HG03342 (cell line): ENCODE measurements around the gene NPR2.

ENCODE experiments used
- ATAC-seq: cut with Tn5 transposase; IDR thresholded peaks from one replicate; pipeline ENCODE4 v1.9.1; 2021; ENCODE audit warnings: mild to moderate bottlenecking, moderate library complexity; ENCODE audit not compliant: unreplicated experiment

Gene NPR2

DNA sequence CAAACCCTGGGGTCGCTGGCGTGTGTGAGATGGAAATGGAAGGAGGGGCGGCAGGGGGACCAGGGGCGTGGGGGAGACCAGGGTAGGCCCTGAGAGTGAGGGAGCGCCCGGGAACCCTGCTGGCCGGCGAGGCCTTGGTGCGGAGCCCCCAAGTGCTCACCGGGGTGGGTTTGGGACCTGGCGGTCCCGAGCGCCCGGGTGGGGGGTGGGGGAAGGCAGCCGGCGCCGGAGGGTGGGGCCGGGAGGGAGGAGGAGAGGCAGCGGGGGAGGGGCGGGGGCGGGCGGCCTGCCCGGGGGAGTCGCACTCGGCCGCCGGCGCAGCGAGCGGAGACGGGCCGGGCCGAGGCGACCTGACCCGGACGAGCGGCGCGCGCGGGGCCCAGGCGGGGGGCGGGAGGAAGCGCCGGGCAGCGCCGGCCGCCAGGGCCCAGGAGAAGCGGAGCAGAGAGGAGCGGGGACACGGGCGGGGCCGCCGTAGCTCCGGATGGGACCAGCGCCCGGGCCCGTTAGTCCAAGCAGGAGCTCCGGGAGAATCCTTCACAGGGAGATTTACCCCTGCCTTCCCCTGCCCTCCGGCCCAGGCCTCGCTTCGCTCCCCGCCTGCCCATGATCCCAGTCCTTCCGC is at the start of gene NPR2:
Gene NPR2 (plus strand): TSS at position 295 of the 625 bp plus-strand sequence. CDS start 818 bp downstream, outside the sequence.
- ATAC-seq = no peak

DNA sequence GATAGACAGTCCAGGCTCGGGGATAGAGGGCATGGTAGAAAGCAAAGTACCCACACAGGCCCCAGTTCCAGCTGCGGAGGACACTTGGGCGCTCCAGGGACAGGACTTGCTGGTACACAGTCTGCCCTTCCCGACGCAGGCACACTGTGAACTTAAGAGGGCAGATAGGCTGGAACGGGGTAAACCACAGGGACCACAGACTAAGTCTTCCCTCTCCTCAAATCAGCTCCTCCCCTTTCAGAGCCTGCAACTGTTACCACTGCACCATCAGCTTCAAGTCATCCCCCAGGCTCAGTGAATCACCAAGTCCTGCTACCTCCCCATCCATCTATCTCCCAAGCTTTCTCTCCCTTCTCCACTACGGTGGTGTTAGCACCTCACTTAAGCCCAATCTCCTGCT is 49.7 kb upstream of the NPR2 start:
- ATAC-seq = no peak

DNA sequence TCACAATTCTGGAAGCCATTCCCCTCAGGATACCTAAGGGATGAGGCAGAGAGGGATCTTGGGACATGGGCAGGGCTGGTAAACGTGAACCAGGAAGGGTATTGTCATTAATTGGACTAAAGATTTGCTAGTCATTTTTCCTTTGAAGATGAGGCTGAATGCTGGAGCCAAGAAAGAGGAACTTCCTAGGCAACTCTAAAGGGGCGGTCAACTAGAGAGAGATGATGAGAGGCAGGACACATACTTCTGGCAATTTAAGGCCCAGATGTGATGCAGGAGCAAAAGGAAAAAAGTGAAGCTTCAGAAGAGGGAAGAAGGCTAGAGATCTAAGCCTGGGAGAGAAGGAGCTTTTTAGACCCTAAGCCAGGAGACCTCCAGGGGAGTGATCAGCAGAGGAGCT is 47.9 kb upstream of the NPR2 start:
- ATAC-seq = no peak

DNA sequence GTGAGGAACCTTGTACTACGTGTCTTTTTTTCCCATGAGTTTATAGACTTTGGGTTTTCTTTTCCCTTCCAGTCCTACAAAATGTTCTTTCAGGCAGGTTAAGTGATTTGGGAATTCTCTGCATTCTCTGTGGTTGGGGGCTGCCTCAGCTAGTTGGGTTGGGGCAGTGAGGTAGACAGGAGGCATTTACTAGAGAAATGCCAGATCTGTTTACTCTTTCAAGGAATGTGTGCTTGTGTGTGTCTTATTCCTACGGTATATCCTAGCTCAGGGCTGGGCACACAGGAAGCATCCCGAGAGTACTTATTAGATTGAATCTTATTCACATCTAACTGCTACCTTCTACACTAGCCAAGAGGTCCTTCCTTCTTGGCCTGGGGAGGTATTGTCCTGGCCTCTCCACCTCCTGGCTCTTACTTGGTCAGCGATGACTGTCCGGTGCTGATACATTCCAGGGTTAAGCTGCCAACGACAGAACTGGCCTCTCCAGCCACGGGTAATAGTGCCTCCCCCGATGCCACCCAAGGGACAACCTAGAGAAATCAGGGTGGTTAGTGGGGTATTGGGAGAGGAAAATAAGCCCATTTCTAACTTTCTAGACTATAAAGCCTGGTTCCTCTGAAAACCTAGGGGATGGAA is 47.4 kb upstream of the NPR2 start:
- no peak for ATAC-seq

DNA sequence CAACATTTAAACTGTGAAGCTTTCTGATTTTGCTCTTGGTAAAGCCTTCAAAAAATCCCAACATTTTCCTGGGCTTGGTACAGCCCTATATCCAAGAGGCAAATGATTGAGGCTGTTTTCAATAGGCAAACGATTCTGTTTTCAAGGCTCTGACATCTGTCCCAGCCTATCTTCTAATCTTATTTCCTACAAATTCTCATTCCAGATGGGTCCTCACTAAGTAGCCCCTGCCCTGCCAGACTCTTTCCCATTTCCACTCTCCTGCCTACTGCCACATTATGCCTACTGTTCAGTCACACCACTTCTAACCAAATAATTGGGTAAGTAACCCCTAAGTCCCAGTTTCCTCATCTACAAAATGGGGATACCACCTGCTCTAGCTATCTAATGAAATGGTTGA is 45.8 kb upstream of the NPR2 start:
- ATAC-seq = no peak

DNA sequence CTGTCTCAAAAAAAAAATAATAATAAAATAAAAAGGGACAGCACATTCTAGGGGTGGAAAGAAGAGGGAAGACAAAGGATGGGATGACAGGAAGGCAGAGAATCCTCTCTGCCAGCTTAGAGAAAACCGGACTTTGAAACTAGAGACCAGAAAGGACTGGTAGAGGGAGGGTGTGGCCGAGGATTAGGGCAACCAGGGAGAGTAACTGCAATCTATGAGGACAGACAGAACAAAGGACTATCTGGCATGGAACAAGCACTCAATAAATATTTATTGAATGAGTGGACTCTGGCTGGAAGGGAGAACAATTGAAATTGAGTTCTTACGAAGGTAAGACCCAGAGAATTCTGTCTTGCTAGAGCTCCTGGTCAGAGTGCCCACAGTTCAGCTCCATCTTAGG is 44.8 kb upstream of the NPR2 start:
- no peak for ATAC-seq

DNA sequence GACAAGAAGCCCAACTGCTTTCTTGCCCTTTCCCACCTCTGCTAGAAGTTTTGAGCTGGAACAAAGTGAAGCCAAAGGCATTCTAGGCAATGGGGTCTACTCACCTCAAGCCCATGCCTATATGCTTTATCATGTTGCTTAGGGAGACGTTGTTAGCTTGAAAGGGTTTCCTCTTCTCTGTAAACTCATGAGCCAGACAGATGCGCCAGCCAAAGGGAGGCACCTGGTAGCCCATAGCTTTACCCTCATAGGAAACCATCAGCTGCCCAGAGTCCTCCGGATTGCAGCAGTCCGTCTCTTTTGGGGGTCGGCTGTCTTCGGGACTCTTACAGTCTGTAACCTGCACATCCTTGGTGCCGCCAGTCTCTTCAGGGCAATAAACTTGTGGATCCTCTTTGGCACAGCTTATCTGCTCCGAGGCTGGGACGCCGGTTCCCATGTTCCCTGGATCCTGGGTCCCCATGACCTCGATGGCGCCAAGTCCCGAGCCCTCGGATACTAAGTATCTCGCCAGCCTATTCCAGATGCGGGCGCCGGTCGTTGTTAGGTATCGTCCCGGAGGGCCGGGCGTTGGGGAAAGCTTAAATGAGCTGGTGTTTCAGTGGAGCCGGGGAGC is 43.0 kb upstream of the NPR2 start:
- no peak for ATAC-seq

DNA sequence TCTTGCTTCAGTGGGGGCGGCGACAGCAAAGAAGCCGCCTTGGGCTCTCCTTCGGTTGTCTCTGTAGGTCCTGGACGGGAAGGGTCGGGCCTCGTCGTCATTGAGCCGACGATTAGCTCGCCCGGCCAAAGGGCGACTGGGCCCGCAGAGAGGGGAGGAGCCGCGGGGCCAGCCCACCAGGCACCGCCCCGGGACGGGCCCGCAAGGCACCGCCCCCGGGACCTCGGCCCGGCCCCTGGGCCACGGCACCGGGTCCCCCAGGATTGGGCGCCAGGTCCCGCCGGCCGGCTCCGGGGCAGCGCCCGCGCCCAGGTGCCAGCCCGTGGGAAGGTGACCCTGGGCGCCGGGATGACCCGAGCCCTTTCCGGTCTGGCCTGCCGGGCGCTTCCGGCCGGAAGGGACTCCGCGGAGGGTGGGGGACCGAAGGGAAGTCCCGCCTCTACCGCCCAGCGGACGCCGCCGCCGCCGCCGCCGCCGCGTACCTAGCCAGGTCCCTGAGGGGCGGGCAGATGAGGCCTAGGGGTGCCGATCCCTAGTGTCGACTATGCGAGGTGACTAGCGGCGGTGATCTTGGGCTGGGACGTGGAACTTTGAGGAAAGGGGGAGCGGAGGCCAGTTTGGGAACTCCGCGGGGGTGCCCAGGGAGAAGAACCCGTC is 42.4 kb upstream of the NPR2 start, which contains the start of the genes GBA2 and RGP1:
Gene GBA2 (minus strand): TSS at position 371 of the 657 bp plus-strand sequence. CDS start 524 bp downstream, outside the sequence.
Gene RGP1 (plus strand): TSS at position 430 of the 657 bp plus-strand sequence. CDS start 469 bp downstream, outside the sequence.
- peak; percentile 73 for ATAC-seq

DNA sequence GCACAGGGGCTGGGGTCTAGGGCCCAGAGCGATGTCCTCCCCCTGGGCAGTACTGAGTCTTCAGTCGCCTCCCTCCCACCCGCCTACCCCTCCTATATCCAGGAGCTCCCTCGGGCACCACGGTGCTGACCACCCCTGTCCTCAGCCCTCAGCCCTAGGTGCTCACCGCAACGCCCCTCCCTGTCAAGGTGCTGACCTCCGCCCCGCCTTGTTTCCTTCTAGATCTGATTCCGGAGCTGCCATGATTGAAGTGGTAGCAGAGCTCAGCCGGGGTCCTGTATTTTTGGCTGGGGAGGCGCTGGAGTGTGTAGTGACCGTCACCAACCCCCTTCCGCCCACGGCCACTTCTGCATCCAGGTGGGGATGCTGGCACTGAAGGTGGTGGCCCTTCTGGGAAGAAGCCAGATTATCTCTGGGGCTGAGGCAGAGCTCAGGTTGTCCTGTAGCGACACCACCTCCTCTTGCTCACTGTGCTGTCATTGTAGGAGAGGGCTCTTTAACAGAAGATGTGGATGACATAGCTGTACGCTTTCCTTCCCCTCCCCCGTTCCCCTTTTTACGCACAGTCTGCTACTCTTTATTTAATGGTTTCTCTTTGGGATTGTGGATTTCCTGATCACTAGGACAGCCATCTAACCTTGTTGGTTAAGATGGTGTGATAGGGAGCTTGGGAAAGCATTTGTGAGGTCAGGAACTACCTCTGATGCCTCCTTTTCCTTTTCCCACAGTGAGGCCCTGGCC is 41.7 kb upstream of the NPR2 start:
- ATAC-seq = peak; percentile 32

DNA sequence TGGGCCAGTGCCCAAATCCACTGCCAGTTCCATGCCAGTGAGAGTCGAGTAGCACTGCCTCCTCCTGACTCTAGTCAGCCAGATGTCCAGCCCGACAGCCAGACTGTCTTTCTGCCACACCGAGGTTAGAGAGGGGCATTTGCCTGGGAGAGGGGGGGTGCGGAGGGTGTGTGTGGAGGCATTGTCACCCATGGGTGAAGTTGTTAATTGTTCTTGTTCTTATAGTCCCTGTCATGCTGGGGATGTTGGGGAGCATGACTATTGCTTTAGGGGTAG is 41.2 kb upstream of the NPR2 start:
- no peak for ATAC-seq

DNA sequence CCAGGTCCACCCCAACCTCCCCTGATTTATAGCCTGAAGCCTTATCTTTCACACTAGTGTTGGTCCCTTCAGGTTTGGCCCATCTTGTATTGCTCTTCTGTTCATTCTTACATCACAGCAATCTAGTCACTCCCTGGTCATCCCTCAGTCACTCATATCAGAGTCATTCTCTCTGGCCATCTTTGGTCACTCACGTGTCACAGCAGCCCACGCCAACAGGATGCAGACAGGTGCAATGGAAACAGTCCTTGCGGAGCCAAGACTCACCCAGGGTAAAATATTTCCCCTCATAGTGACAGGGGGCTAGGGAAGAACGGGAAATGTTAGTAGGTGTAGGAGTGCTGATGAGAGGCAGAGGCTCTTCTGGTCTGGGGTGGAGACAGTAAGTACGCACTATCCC is 37.9 kb upstream of the NPR2 start:
- no peak for ATAC-seq

DNA sequence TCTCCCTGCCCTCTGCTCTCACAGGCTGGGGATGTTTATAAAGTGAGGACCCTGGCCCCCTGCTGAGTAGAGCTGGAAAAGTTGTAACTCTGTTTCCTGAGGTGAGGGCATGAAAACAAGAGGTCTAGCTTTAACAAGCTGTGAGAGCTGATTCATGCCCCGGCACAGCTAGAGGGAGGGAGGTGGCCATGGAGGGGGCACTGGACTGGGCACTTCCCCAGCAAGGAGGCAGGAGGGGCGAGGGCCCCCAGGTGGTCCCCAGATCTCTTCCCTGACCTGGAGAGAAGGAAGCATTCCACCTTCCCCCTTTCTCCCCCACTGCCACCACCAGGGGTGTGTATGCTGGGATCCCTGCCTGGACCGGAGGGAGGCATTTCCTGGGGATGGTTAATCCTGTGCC is 37.1 kb upstream of the NPR2 start, which contains the start of gene MSMP:
Gene MSMP (minus strand): TSS at position 13 of the 400 bp plus-strand sequence. CDS start 147 bp downstream, outside the sequence.
- no peak for ATAC-seq

DNA sequence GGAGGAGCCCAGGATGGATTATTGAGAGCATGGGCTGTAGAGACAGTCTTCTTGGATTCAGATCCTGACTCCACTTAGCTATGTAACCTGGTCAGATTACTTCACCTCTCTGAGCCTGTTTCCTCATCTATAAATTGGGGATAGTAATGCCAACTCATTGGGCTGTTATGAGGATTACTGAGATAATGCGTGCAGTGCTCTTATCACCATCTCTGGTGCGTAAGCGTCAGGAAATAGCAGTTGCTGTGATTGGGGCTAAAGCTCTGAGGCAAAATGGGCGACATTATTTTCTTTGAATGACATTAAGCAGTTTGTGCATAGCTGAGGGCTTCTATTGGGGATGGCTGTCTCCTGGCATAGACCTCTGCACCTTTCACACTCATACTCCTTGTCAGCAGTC is 36.3 kb upstream of the NPR2 start:
- no peak for ATAC-seq

DNA sequence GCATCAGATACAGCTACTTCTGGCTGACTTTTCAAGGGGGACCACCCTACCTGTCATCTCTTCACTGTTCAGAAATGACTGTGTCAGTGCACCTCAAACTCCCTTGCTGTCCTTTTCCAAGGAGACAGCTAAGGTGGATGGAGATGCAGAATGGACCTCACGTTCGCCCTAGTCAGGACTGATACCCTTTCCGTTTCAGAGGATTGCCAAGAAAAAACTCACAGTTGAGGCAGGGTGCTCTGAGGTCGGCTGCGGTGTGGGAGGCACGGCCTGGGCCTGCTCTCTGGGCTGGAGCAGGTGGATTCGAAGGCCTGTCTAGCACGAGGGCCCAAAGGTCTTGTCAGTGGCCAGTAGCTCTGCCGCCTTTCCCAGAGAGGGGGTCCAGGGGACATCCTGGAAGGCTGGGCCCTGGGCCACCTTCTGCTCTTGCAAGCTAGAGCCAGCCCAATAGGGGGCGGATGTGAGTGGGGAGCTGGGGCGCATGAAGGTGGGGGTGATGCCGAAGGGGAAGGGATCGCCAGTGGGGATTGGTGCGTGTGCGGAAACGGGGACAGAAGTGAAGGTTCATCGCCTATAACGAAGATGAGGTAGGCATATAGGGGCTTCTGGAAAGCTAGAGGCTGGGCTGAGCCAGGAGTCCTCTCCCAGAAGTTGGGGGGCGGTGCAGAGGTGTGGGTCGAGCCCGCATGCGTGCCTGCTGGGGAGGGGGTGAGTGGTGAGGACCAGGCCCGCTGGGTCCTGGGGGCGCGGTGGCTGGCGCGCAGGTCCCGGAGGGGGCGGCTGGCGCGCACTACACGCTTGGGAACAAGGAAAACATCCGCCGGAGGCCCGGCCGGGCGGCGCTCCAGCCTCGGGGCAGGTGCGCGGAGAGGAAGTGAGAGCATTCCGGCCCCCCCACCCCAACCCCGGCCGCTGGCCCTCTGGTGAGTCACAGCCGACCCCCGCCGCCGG is 34.8 kb upstream of the NPR2 start:
- ATAC-seq = peak; percentile 54

DNA sequence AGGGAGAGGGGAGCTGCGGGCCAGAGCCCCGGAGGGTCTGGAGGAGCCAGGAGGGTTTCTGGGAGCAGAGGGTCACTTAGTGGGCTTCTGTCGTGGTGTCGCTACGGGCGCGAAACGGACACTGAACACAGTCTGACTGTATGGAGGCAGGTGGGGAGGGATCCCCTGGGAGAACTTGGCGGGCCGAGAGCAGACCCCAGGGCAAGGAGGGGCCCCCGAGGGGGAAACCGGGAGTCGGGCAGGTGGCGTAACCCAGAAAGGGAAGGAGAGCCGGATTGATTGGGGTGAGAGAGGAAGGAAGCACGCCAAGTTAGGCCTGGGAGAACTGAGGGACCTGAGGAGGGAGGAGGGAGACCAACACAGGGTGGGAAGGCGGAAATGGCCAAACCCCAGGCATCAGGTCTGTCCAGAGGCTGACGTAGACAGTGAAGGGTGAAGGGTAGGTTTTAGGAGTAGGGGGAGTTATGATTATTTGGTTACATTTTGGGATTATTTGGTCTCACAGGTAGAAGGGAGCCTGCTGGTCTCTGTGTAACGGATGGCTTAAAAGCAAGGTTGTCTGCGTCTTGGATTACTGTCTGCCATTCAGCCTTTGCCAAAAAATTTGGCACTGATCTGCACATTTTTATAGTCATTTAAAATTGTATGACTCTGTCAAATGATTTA is 34.0 kb upstream of the NPR2 start:
- peak; percentile 40 for ATAC-seq

DNA sequence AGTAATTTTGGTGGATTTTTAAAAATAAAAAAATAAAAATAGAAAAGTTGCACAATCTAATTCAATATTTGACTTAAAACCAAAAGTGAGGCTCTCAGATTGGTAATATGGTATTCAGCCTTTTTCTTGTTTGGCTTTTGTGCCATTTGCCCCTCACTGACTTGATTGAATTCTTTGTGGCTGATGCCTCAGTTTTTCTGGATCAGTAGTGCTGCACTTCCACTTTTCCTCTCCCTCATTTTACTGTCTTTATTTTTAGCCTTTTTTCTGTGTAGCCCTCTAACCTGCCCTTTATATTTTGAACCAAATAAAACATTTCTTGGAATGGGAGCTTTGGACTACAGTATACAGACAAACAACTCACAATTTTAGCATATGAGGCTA is 33.5 kb upstream of the NPR2 start:
- no peak for ATAC-seq

DNA sequence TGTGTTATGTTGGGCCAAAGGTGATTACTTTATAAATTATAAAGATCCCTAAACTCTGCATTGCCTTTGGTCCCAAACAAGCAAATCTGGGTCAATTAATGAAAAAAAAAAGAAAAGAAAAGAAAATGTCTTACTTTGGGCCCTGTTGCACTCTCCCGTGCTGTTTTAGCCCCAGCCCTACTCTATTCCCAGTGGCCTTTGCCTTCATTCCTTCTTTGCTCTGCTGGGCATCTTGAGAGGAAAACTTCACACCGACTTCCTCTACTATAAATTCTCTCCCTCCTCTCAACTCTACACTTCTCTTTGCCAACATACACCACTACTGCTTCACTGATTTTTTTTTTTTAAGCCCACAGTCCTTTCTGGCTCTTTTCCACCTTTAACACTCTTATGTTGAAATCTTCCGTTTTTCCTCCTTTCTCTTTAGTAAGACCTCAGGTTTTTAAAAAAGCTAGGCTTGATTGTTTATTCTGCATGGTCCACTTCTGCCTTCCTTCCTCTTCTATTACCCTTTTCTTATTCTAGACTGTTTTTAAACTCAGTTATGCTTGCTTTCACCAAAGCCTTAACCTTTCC is 32.8 kb upstream of the NPR2 start:
- ATAC-seq = no peak

DNA sequence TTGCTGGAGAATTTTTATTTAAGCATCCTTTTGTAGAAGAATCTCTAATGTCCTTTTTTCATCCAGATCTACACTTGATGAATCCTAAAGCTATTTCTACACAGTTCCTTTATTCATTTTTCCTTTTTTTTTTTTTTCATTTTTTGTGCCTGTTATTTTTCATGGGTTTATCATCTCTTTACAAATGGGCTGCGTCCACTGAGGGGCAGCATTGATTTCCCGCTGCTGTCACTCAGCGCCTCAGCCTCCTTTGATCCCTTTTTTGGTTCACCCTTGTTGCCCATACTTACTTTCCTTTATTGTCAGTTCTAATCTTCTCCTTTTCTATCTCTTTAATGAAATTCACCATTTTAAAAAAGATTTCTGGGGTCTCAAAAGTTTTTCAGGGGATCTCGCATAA is 31.6 kb upstream of the NPR2 start:
- no peak for ATAC-seq

DNA sequence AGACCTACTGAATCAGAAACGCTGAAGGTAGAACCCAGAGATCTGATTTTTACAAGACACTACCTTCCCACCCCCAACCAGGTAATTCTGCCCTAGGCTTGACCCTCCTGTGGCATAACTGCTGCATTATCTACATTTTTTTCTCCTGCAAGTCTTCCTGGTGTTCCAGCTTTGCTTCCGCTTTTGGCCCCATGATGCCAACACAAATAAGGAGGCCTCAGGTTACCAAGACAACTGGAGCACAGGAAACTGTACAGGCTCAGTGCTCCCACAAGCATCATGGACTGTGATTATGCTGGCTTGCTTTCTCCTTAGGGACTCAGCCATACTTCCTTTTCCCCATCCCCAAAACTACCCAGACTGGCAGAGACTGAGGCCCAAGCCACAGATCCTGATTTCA is 30.7 kb upstream of the NPR2 start:
- no peak for ATAC-seq
